ENCODE data around the gene SINHCAF.

DNA sequence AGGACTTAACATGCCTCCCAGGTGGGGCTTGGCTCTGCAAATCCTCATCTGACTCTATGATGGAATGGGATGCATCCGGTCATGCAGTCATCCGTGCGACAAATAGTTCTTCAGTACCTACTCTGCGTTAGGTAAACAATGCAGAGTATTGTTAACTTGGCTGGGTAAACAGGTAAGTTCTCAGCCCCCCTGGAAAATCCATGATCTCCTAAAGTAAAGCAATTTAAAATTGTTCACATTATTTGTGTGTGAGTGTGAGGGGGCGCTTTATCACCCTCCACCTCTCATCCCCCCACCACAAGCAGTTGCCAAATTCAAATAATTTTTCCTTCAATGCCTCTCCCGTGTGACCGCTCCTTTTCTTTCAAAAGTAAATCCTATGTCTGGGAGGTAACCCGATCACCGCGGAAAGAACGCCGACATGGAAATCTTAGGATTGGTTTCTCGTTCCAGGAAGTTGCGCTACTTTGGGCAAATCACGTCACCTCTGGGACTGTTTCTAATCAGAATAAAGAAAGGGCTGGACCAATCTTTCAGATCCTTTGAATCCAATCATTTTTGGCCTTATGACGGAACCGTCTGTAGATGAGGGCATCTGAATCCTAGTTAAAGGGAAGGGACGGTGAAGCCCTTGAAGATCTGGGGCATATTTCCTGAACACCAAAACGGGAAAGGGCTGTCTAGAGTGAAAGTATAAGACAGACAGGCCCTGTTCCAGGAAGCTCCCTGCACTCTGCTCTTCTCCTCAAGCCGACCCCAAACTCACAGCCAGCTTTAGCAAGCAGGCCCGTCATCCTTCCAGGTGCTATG lies 44.0 kb upstream of the SINHCAF start:
- no peak for TF ChIP-seq EZH2phosphoT487 (IDR thresholded peaks at IDR 0.05; ENCODE audit: low read depth)
- TF ChIP-seq, protein P1, sequence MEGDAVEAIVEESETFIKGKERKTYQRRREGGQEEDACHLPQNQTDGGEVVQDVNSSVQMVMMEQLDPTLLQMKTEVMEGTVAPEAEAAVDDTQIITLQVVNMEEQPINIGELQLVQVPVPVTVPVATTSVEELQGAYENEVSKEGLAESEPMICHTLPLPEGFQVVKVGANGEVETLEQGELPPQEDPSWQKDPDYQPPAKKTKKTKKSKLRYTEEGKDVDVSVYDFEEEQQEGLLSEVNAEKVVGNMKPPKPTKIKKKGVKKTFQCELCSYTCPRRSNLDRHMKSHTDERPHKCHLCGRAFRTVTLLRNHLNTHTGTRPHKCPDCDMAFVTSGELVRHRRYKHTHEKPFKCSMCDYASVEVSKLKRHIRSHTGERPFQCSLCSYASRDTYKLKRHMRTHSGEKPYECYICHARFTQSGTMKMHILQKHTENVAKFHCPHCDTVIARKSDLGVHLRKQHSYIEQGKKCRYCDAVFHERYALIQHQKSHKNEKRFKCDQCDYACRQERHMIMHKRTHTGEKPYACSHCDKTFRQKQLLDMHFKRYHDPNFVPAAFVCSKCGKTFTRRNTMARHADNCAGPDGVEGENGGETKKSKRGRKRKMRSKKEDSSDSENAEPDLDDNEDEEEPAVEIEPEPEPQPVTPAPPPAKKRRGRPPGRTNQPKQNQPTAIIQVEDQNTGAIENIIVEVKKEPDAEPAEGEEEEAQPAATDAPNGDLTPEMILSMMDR (IDR thresholded peaks at IDR 0.05; ENCODE audit: low read depth, low read length), result no peak

All from OCI-LY3 (cell line).